ENCODE results near the gene EPHB2.

DNA sequence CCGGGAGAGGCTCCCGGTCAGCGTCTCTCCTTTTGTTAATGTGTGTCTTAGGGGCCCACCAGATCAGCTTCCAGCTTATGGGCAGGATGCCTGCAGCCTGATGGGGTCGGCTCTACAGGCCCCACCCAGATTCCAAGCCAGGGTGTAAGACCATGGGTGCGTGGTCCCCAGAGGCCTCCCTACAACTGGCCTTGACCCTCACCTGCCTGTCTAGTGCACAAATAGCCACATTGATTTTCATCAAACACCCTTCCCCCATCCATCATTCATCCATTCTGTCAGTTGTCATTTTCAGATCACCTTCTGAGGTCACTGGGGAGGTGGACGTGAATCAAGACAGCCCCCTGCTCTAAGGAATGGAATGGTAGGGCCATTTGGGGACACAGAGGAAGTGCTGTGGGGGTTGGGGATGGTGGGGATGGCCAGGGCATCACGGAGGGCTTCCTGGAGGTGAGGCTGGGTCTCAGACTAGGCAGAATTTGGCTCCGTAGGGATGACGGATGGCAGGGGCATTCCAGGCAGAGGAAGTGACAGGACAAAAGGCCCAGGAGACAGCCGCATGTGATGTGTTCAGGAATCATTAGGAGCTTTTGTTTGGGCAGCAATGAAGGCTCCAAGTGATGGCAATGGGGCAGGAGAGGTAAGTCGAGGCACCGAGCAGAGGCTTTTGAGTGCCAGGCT, 118.8 kb downstream of the EPHB2 start:
- TF ChIP-seq, protein P1, sequence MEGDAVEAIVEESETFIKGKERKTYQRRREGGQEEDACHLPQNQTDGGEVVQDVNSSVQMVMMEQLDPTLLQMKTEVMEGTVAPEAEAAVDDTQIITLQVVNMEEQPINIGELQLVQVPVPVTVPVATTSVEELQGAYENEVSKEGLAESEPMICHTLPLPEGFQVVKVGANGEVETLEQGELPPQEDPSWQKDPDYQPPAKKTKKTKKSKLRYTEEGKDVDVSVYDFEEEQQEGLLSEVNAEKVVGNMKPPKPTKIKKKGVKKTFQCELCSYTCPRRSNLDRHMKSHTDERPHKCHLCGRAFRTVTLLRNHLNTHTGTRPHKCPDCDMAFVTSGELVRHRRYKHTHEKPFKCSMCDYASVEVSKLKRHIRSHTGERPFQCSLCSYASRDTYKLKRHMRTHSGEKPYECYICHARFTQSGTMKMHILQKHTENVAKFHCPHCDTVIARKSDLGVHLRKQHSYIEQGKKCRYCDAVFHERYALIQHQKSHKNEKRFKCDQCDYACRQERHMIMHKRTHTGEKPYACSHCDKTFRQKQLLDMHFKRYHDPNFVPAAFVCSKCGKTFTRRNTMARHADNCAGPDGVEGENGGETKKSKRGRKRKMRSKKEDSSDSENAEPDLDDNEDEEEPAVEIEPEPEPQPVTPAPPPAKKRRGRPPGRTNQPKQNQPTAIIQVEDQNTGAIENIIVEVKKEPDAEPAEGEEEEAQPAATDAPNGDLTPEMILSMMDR (IDR thresholded peaks at IDR 0.05; ENCODE audit: extremely low read depth in 1 of 2, insufficient read depth in 1 of 2, low read depth in 1 of 2, low read length in 2 of 2) = no peak
- TF ChIP-seq MYC (IDR thresholded peaks at IDR 0.05; ENCODE audit: low read depth, low read length) (no peak), POLR2AphosphoS5 (IDR thresholded peaks at IDR 0.05; ENCODE audit: insufficient read depth, low read depth, low read length) (no peak), POLR2A (IDR thresholded peaks at IDR 0.05; ENCODE audit: low read depth, low read length) (no peak), FOS (IDR thresholded peaks at IDR 0.05; ENCODE audit: borderline replicate concordance, insufficient read depth, low read length) (no peak)
